NT2/D1 (cell line): Measurements from ENCODE around the gene BABAM2.
"Not testable (repeated sequence)": the region's sequence is repeated elsewhere in the genome, so short reads cannot be mapped to it uniquely, and the experiment has no call there.

Experiments
- DNase-seq: peaks from one replicate; pipeline ENCODE4 v3.0.0-alpha.2; 2011; ENCODE audit warnings: low read depth, low spot score
- H3K27me3 ChIP-seq: 2 replicates; pipeline ENCODE4 v1.6.0; 2011; ENCODE audit warnings: mild to moderate bottlenecking; ENCODE audit not compliant: insufficient read length, insufficient read depth
- H3K36me3 ChIP-seq: 2 replicates; pipeline ENCODE4 v1.6.1; 2011; ENCODE audit warnings: mild to moderate bottlenecking, low read length, mixed read lengths; ENCODE audit not compliant: insufficient read depth, insufficient read length
- H3K4me1 ChIP-seq: 2 replicates; pipeline ENCODE4 v1.5.1; 2011; ENCODE audit not compliant: insufficient read depth, insufficient read length
- H3K4me3 ChIP-seq: 2 replicates; pipeline ENCODE4 v1.5.1; 2011; ENCODE audit warnings: low read depth; ENCODE audit not compliant: insufficient read length
- H3K9ac ChIP-seq: 2 replicates; pipeline ENCODE4 v1.6.0; 2011; ENCODE audit warnings: low read depth; ENCODE audit not compliant: insufficient read length
- H3K9me3 ChIP-seq: 2 replicates; pipeline ENCODE4 v1.5.1; 2011; ENCODE audit warnings: mild to moderate bottlenecking, low read length; ENCODE audit not compliant: insufficient read depth
- SUZ12 ChIP-seq: IDR thresholded peaks from 2 replicates; pipeline ENCODE4 v1.6.1; 2011; ENCODE audit not compliant: insufficient read length, insufficient read depth; ENCODE audit errors: extremely low read depth
- YY1 ChIP-seq: IDR thresholded peaks from 2 replicates; pipeline ENCODE4 v1.6.1; 2011; ENCODE audit not compliant: insufficient read length, insufficient read depth
- ZNF274 ChIP-seq: IDR thresholded peaks from 2 replicates; pipeline ENCODE4 v1.6.1; 2011; ENCODE audit warnings: mild to moderate bottlenecking, low read depth, low read length

The BABAM2 gene

GRCh38 chr2:27963472-27963871 lies 72.9 kb downstream of the BABAM2 start:
- TF ChIP-seq SUZ12 = no peak
- TF ChIP-seq ZNF274 = no peak
- TF ChIP-seq YY1 = no peak
- Histone ChIP-seq H3K36me3 (no peaks in the 10 kb centered on the region), H3K4me1 (no peaks in the 10 kb centered on the region), H3K9ac (no peak overlapping the region), H3K27me3 (no peaks in the 10 kb centered on the region), H3K9me3 (peaks cover 8% of the 10 kb centered on the region; the same call in 1 of the 2 replicates), H3K4me3 (no peak overlapping the region)
- no peak for DNase-seq

GRCh38 chr2:27964067-27964466 lies 73.5 kb downstream of the BABAM2 start:
- TF ChIP-seq YY1 = no peak
- no peak for TF ChIP-seq SUZ12
- TF ChIP-seq ZNF274 = no peak
- Histone ChIP-seq H3K4me3 (no peak overlapping the region), H3K9me3 (peaks cover 11% of the 10 kb centered on the region; the same call in 1 of the 2 replicates), H3K27me3 (no peaks in the 10 kb centered on the region), H3K36me3 (no peaks in the 10 kb centered on the region), H3K4me1 (no peaks in the 10 kb centered on the region), H3K9ac (no peak overlapping the region)
- no peak for DNase-seq

- Histone ChIP-seq H3K27me3 (no peaks in the 10 kb centered on the region), H3K4me3 (no peak overlapping the region), H3K9ac (no peak overlapping the region), H3K4me1 (no peaks in the 10 kb centered on the region), H3K36me3 (no peaks in the 10 kb centered on the region), H3K9me3 (peaks cover 15% of the 10 kb centered on the region; the same call in 1 of the 2 replicates)
- no peak for TF ChIP-seq SUZ12
- TF ChIP-seq ZNF274 = no peak
- TF ChIP-seq YY1 = no peak
- DNase-seq = no peak
These were observed 75.3 kb downstream of the BABAM2 start for GRCh38 chr2:27965841-27966240.

GRCh38 chr2:27966466-27966865 lies 75.9 kb downstream of the BABAM2 start:
- Histone ChIP-seq H3K4me1 (no peaks in the 10 kb centered on the region), H3K9ac (no peak overlapping the region), H3K4me3 (no peak overlapping the region), H3K36me3 (no peaks in the 10 kb centered on the region), H3K9me3 (peaks cover 15% of the 10 kb centered on the region; the same call in 1 of the 2 replicates), H3K27me3 (no peaks in the 10 kb centered on the region)
- no peak for DNase-seq
- no peak for TF ChIP-seq SUZ12
- TF ChIP-seq ZNF274 = no peak
- no peak for TF ChIP-seq YY1

GRCh38 chr2:27967076-27967475 lies 76.5 kb downstream of the BABAM2 start:
- Histone ChIP-seq H3K9me3 (peaks cover 15% of the 10 kb centered on the region; the same call in 1 of the 2 replicates), H3K27me3 (no peaks in the 10 kb centered on the region), H3K4me1 (no peaks in the 10 kb centered on the region), H3K9ac (no peak overlapping the region), H3K36me3 (no peaks in the 10 kb centered on the region), H3K4me3 (no peak overlapping the region)
- DNase-seq = no peak
- TF ChIP-seq YY1 = no peak

- H3K4me1 ChIP-seq, DNase-seq, H3K9ac ChIP-seq, H3K27me3 ChIP-seq, H3K36me3 ChIP-seq, H3K4me3 ChIP-seq: not testable (repeated sequence)
- peaks cover 15% of the 10 kb centered on the region; the same call in 1 of the 2 replicates for H3K9me3 ChIP-seq
These were observed 77.5 kb downstream of the BABAM2 start for GRCh38 chr2:27968045-27968444.

- not testable (repeated sequence) for H3K9ac ChIP-seq, H3K36me3 ChIP-seq, DNase-seq, H3K4me3 ChIP-seq, H3K4me1 ChIP-seq, H3K27me3 ChIP-seq
- peaks cover 15% of the 10 kb centered on the region; the same call in 1 of the 2 replicates for H3K9me3 ChIP-seq
These were observed 78.4 kb downstream of the BABAM2 start for GRCh38 chr2:27968957-27969356.

- no peak for DNase-seq
- no peak for TF ChIP-seq ZNF274
- no peak for TF ChIP-seq YY1
- TF ChIP-seq SUZ12 = no peak
- Histone ChIP-seq H3K36me3 (no peaks in the 10 kb centered on the region), H3K9me3 (peaks cover 15% of the 10 kb centered on the region; the same call in 1 of the 2 replicates), H3K4me3 (no peak overlapping the region), H3K27me3 (no peaks in the 10 kb centered on the region), H3K4me1 (no peaks in the 10 kb centered on the region), H3K9ac (no peak overlapping the region)
These were observed 81.8 kb downstream of the BABAM2 start for GRCh38 chr2:27972311-27972710.
